Measurements from ENCODE around the gene ZNF217.
A peak's percentile ranks its signal among the peaks of the same experiment; 100 is the strongest.
"Not testable (repeated sequence)": the region's sequence is repeated elsewhere in the genome, so short reads cannot be mapped to it uniquely, and the experiment has no call there.

ZNF217 gene

DNA sequence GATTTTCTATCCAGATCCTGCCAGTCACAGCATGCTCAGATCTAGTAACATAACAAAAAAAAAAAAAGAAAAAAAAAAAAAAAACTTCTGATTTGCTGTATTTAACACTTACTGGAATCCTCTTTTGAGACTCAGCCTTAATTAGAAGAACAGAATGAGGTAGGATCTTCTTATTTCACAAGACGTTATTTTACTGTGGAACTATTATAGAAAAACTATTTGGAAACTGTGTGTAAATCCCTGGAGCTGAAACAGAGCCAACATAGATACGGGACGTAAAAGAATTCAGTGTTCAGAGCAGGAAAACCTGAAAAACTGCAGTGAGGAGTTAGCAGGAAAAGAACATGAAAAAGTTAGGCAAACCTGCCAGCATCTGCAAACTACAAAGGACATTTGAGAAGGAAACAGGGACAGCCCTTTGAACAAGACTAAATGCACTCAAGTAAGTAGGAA, 3.4 kb upstream of the ZNF217 start:
- DNase-seq (ENCODE audit: low read depth): peak; percentile 64

DNA sequence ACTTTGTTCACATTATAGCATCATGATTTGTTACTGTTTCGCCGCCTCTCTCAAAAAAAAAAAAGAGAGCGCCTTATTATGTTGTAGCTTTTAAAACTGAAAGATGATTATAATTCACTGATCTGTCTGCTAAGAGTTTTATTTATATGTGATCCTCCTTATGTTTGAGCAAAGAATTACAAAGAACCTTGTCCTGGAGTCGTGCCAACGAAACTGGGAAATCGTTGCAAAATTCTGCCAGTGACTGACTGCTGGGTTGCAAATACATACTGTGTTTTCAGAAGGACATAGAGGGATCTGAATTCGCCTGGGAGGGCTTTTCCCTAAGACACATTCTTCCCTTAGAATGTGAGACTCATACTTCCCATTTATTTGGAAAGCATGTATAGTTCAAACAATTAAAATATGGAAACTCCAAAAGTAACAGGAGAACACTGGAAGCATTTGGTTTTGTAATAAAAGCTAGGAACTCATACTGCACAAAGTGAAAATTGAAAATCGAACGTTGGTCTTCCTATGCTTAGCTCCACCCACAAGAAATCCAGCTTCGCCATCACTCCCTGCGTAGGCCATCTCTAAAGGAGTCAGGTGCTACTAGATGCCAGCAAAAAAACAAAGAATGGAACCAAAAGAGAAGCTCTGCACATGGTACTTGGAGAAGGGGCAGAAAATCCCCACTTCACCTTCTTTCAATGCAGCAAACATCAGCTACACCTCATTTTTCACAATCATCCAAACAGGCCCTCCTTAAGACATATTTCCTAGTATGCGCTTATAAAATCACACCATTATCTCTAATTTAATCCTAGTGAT, 2.8 kb upstream of the ZNF217 start:
- DNase-seq (ENCODE audit: low read depth): not testable (repeated sequence)

GRCh38 chr20:53595742-53596141, 2.1 kb upstream of the ZNF217 start:
- DNase-seq (ENCODE audit: low read depth): not testable (repeated sequence)

- no peak for DNase-seq (ENCODE audit: low read depth)
Measured at GRCh38 chr20:53595018-53595378, 1.4 kb upstream of the ZNF217 start.

DNA sequence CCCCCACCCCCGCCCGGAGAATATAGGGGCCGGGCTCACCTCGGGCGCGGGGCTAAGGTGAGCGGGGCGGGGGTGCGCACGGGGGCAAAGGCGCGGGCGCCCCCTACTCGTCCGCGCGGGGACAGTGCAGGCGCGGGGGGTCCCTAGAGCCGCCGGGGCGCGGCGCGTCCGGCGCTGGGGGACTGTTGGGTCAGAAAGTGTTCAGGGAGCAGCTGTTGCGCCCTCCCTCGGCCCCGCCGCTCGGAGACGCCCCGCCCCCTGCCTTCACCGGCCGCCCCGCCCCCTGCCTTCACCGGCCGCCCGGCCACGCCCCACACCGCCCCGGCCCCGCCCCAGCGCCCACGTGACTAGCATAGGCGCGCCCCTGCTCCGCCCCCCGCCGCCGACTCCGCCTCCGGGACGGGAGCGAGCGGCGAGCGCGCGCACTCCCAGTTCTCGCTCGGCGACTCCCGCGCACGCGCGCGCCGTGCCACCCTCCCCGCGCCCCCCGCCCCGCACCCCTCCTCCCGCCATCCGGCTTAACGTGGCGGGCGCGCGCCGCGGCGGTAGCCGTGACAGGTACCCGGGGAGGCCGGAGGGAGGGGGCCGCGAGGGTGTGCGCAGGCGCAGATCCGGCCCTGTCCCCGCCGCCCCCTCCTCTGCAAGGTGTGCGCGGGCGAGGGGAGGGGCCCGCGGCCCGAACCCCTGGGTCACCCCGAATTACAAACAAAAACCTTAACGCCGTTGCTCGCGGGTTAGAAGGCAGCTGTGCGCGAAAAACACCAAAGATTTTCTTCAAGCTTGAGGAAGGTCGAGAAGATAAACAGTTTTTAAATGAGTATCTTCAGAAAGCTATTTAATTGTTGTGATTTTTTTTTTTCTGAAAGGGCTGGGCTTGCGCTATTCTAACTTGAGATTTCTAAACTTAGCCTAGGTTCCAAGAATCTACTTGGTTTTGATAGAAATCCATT, 704 bp upstream of the ZNF217 start:
- DNase-seq (ENCODE audit: low read depth): peak; percentile 91

- DNase-seq (ENCODE audit: low read depth): no peak
Measured at GRCh38 chr20:53592992-53593465, 610 bp downstream of the ZNF217 start.

GRCh38 chr20:53592454-53592991, 1.1 kb downstream of the ZNF217 start:
- peak; percentile 53 for DNase-seq (ENCODE audit: low read depth)

- DNase-seq (ENCODE audit: low read depth): not testable (repeated sequence)
Measured at GRCh38 chr20:53591941-53592441, 1.6 kb downstream of the ZNF217 start.

- not testable (repeated sequence) for DNase-seq (ENCODE audit: low read depth)
Measured at GRCh38 chr20:53591206-53591741, 2.4 kb downstream of the ZNF217 start.

- DNase-seq (ENCODE audit: low read depth): not testable (repeated sequence)
Measured at GRCh38 chr20:53590608-53591007, 3.0 kb downstream of the ZNF217 start.

- DNase-seq (ENCODE audit: low read depth): not testable (repeated sequence)
Measured at GRCh38 chr20:53590122-53590521, 3.5 kb downstream of the ZNF217 start.

- DNase-seq (ENCODE audit: low read depth): not testable (repeated sequence)
Measured at GRCh38 chr20:53589321-53590065, 4.1 kb downstream of the ZNF217 start.

DNA sequence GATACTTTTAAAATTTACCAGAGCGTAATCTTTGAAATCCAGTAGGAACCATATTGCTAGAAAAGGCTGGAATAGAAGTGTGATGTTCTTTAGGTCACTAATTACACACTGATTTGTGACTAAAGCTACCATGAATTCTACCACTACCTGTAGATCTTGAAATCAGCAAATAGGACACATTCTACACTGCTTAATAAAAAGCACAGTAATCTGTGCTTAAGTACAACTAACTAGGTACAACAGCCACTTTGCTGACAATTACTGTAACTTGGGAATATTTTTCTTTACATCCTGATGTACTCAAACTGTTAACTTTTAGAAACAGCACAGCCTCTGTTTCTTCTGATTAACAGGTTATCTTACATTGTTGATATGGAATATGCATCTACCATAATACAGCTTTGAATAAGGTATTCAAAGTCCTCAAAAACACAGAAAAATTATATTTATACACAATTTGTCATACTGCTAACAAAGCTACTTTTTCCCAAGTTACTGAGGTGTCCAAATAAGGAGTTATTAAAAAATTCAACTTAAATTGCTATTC, 6.4 kb downstream of the ZNF217 start:
- DNase-seq (ENCODE audit: low read depth): not testable (repeated sequence)

- no peak for DNase-seq (ENCODE audit: low read depth)
Measured at GRCh38 chr20:53586640-53587039, 7.0 kb downstream of the ZNF217 start.

DNA sequence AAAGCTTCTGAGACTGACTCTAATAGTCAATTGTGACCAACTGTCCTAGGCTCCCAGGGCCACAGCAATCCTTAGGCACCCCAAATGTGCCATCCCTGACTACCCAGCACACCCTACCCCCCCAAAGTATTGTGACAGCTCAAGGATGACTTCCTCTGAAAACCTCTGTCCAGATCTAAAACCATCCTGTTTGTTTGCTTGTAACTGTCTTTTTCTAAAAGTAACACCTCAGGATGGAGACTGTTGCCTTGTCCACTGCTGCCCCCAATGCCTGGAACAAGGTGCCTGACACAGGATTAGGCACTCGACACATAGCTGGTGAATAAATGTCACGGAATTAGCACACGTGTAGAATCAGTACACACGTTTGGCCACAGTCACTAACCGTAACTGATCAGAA, 7.7 kb downstream of the ZNF217 start:
- not testable (repeated sequence) for DNase-seq (ENCODE audit: low read depth)

DNA sequence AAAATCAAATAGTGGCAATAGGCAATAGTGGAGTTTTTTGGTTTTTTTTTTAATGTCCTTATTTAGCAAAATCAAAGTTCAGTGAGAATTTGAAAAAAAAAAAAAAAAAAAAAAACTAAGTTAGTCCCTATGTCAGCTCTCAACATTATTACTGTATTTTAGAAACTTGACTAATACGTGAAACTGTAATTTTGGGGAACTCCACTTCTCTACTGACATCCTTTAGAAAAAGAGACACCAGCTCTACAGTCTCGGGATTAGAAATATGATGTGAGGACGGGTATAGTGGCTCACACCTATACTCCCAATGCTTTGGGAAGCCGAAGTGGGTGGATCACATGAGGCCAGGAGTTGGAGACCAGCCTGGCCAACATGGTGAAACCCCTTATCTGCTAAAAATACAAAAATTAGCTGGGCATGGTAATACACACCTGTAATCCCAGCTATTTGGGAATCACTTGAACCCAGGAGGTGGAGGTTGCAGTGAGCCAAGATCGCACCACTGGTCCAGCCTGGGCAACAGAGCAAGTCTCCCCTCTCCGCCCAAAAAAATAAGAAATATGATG, 8.6 kb downstream of the ZNF217 start:
- not testable (repeated sequence) for DNase-seq (ENCODE audit: low read depth)

GRCh38 chr20:53584550-53584913, 9.1 kb downstream of the ZNF217 start:
- DNase-seq (ENCODE audit: low read depth): not testable (repeated sequence)

DNA sequence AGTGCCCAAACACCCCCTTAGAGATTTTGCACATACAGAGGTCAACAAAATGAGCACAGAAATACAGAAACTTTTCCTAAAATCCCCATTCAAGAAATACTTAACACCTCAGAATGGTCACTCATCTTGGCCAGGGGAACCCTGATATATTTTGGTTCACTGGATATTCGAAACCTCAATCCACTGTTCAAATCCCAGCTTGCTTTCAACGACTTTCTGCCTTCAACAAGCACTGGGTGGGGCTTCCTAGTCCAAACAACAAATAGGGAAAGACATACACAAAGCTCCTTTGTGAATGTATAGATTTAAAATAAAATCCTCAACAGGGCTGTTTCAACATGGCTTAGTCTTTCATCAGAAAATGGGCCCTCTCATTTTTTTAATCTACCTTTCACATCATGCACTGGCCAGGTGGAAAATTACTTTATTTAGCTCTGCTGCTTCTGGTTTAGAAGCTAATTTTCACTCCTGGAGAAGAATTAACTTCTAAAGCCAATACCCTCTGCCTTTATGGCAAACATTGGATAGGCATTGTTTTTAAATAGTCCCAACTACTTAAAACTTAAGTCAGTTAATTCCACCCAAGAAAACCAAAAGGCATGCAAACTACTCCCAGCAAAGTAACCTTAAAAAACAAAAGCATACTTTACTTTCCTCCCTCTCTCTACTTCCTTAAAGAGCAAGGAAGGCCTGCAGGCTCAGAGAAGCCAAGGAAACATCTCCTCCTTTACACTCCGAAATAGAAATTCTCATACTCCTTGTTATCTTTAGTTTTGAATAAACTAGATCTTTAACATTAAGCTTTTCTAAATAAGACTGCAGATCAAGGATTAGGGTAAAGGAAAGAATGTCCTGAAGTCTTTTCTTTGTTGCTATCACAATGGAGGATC, 9.7 kb downstream of the ZNF217 start:
- not testable (repeated sequence) for DNase-seq (ENCODE audit: low read depth)

DNA sequence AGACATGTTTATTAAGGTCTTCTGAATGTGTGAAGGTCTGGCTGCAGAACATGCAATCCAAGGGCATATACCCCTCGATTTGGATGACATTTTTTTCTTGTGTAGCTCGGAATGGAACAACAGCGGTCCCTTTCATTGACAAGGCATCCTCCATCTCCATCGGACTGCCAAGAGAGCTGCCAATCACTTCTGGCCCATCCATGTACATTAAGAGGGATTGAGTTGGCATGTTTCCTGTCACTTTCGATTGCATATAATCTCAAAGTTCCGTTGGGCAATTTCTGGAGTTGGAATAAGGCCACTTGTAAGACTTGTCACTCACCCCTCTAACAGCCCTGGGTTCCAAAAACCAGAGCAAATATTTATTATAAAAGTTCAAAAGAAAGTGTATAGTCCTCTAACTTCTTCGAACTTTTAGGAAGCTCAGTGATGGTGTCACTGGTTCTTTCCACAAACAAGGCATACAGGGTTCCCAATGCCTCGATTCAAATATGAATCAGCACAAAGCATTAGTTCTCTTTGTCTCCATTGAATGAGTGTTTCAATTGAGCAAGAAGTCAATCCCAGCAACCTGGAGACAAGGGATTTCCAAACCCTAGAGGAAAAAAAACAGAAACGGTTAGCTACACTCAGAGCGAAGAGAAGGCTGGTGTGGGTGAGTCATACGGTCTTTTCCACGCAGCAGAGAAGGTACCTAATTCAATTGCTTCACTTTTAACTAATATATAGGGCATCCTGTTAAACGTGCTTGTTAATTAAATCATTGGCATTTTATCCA, 10.9 kb downstream of the ZNF217 start:
- DNase-seq (ENCODE audit: low read depth): peak; percentile 97
